Endothelial cell of umbilical vein (primary cell): Measurements from ENCODE around the gene CLCN6. TPM values are rescaled to one million over a fixed set of nuclear protein-coding genes. Genes with fewer than 3 reads are reported as not detected.

Experiments
- BruUV-seq: library from RNA; stranded (reverse); fragments of 400-500 nt; replicated peaks from 2 replicates; lab custom pipeline; 2021; lab: Mats Ljungman, UMichigan
- CTCF ChIA-PET: fragments of 300-600, 350-600 bp; sonication (Branson Sonifier 250); formaldehyde crosslinking; loops from one replicate; lab custom pipeline; 2021; ENCODE audit warnings: antibody characterized with exemption, inconsistent platforms; lab: Charles Lee
- POLR2A ChIA-PET: fragments of 300-600, 350-600 bp; sonication (Branson Sonifier 250); formaldehyde crosslinking; loops from one replicate; lab custom pipeline; 2021; ENCODE audit warnings: antibody characterized with exemption, inconsistent platforms; lab: Charles Lee
- DNase-seq: peaks from one replicate; pipeline ENCODE4 v3.0.0-alpha.2; 2011; ENCODE audit warnings: low read depth, low spot score
- FAIRE-seq: peaks from 2 replicates; lab custom pipeline; 2011; peaks lifted over from hg19 to GRCh38; lab: Jason Lieb, UNC
- H2AFZ ChIP-seq: 2 replicates; pipeline ENCODE4 v1.6.0; 2012; ENCODE audit warnings: low read depth, low read length, control low read depth, inconsistent platforms
- H3K27ac ChIP-seq: 2 replicates; pipeline ENCODE4 v1.5.1; 2011; ENCODE audit warnings: low read depth, mild to moderate bottlenecking, control low read depth, low read length, moderate library complexity; ENCODE audit not compliant: insufficient read depth
- H3K27me3 ChIP-seq, 2 experiments: 2 replicates each; pipeline versions ENCODE4 v1.6.0 to v1.6.1; 2011; ENCODE audit warnings: low read length in 2 of 2, mixed read lengths in 1 of 2; ENCODE audit not compliant: control insufficient read depth in 2 of 2, insufficient read depth in 2 of 2
- H3K36me3 ChIP-seq, 2 experiments: 2 replicates in 1 of 2; 3 replicates in 1 of 2; pipeline ENCODE4 v1.5.1; 2011; ENCODE audit warnings: low read length in 2 of 2, mild to moderate bottlenecking in 1 of 2, moderate library complexity in 1 of 2; ENCODE audit not compliant: control insufficient read depth in 2 of 2, insufficient read depth in 2 of 2; ENCODE audit errors: extremely low read depth in 1 of 2
- H3K4me1 ChIP-seq: 3 replicates; pipeline ENCODE4 v1.5.1; 2011; ENCODE audit warnings: mild to moderate bottlenecking, low read length; ENCODE audit not compliant: control insufficient read depth, insufficient read depth; ENCODE audit errors: extremely low read depth
- H3K4me2 ChIP-seq: 2 replicates; pipeline ENCODE4 v1.6.1; 2011; ENCODE audit warnings: low read length, control low read depth, mixed read lengths; ENCODE audit not compliant: insufficient read depth
- H3K4me3 ChIP-seq, 3 experiments: fragments of 200-600 bp in 1 of 3; sonication (generic), shearing (Covaris generic) in 1 of 3; replicated peaks in 1 of 3; 2 replicates each; pipeline ENCODE4 v1.5.1; 2011 to 2016; ENCODE audit warnings: control low read depth in 3 of 3, low read length in 3 of 3, mild to moderate bottlenecking in 2 of 3, inconsistent platforms in 1 of 3, low read depth in 1 of 3, moderate library complexity in 1 of 3; ENCODE audit not compliant: insufficient read depth in 1 of 3
- H3K79me2 ChIP-seq: 2 replicates; pipeline ENCODE4 v1.6.0; 2012; ENCODE audit warnings: low read length, inconsistent platforms; ENCODE audit not compliant: control insufficient read depth, insufficient read depth
- H3K9ac ChIP-seq: replicated peaks from 2 replicates; pipeline ENCODE3; 2011; ENCODE audit warnings: low read length, control low read depth; ENCODE audit not compliant: insufficient read depth; ENCODE audit errors: extremely low read depth
- H3K9me1 ChIP-seq: replicated peaks from 3 replicates; pipeline ENCODE4 v1.6.0; 2011; ENCODE audit warnings: mild to moderate bottlenecking, low read length; ENCODE audit not compliant: control insufficient read depth, insufficient read depth; ENCODE audit errors: extremely low read depth
- H3K9me3 ChIP-seq: replicated peaks from 2 replicates; pipeline ENCODE4 v1.5.1; 2012; ENCODE audit warnings: low read length, inconsistent platforms; ENCODE audit not compliant: control insufficient read depth, insufficient read depth
- H4K20me1 ChIP-seq: replicated peaks from 2 replicates; pipeline ENCODE3; 2011; ENCODE audit warnings: mild to moderate bottlenecking, low read length; ENCODE audit not compliant: control insufficient read depth, insufficient read depth; ENCODE audit errors: extremely low read depth
- CTCF ChIP-seq, 2 donors: IDR thresholded peaks; 1 replicate in 1 of 2; 2 replicates in 1 of 2; pipeline ENCODE4 v1.5.1; 2011; ENCODE audit warnings: low read length in 2 of 2, mild to moderate bottlenecking in 2 of 2, moderate library complexity in 2 of 2, control low read depth in 1 of 2, inconsistent platforms in 1 of 2, low read depth in 1 of 2; ENCODE audit not compliant: insufficient read depth in 1 of 2; ENCODE audit errors: extremely low read depth in 1 of 2
- FOS ChIP-seq: IDR thresholded peaks from 2 replicates; pipeline ENCODE4 v1.6.1; 2011; ENCODE audit warnings: mild to moderate bottlenecking, low read length, moderate library complexity, borderline replicate concordance; ENCODE audit not compliant: insufficient read depth
- GATA2 ChIP-seq: IDR thresholded peaks from 2 replicates; pipeline ENCODE4 v1.7.0; 2011; ENCODE audit warnings: low read depth, mild to moderate bottlenecking, moderate library complexity, mixed read lengths, low read length; ENCODE audit not compliant: insufficient read length, insufficient read depth
- JUN ChIP-seq: IDR thresholded peaks from 2 replicates; pipeline ENCODE4 v1.6.1; 2011; ENCODE audit warnings: borderline replicate concordance, low read depth; ENCODE audit not compliant: insufficient read length, insufficient read depth
- MAX ChIP-seq: IDR thresholded peaks from 2 replicates; pipeline ENCODE4 v1.6.1; 2011; ENCODE audit not compliant: insufficient read depth, insufficient read length
- MYC ChIP-seq: IDR thresholded peaks from one replicate; pipeline ENCODE4 v1.6.1; 2011; ENCODE audit warnings: mild to moderate bottlenecking, low read depth, low read length
- POLR2A ChIP-seq: IDR thresholded peaks from 2 replicates; pipeline ENCODE4 v1.6.1; 2012; ENCODE audit warnings: low read depth, mild to moderate bottlenecking, control low read depth, low read length
- POLR2AphosphoS5 ChIP-seq: IDR thresholded peaks from 2 replicates; pipeline ENCODE4 v1.6.1; 2012; ENCODE audit warnings: low read depth, mild to moderate bottlenecking, control low read depth, low read length, moderate library complexity; ENCODE audit not compliant: insufficient read depth
- dilution Hi-C: fragments of 300-500 bp; cut with MboI; formaldehyde crosslinking; loops from one replicate; pipeline ENCODE4 v1.15.0; 2019; ENCODE audit warnings: low sequenced_read_pairs; ENCODE audit not compliant: extremely low pct_ligation_motif_present
- intact Hi-C: fragments of 100-400 bp; cut with micrococcal nuclease; formaldehyde crosslinking; loops from one replicate; pipeline ENCODE4 v1.10.0; 2022
- polyA plus RNA-seq, 4 experiments: library from polyadenylated mRNA; depleted of rRNA in 3 of 4; stranded (reverse) in 3 of 4; unstranded in 1 of 4; fragments of >200 nt; gene quantifications; 2 replicates each; pipeline versions ENCODE4 v1.2.1 to v1.2.3, GENCODE V29; 2011 to 2012; ENCODE audit warnings: missing spikeins in 1 of 4
- total RNA-seq: library from RNA; stranded (reverse); gene quantifications from 2 replicates; pipeline ENCODE4 v1.2.3, GENCODE V29; 2021

CLCN6 gene
- total and polyA plus RNA-seq, 2 donors (not counting 3 experiments of a cell fraction or from before 2014, with no cell fraction given) = 20.4 to 41.2 TPM

GRCh38 chr1:11860083-11860482 is 54.1 kb downstream of the CLCN6 start:
- Histone ChIP-seq H3K9ac (no peak overlapping the region), H3K9me1 (no peaks in the 10 kb centered on the region), H3K36me3 (no peaks in the 10 kb centered on the region), H2AFZ (no peak overlapping the region), H3K27ac (no peak overlapping the region), H3K4me2 (no peak overlapping the region), H3K79me2 (no peaks in the 10 kb centered on the region), H3K9me3 (no peaks in the 10 kb centered on the region), H4K20me1 (no peaks in the 10 kb centered on the region), H3K27me3 (peaks cover 18 to 20% of the 10 kb centered on the region in 2 experiments), H3K4me3 (no peak overlapping the region), H3K4me1 (no peaks in the 10 kb centered on the region)
- DNase-seq (no peak), FAIRE-seq (no peak)
- TF ChIP-seq POLR2A (no peak), POLR2AphosphoS5 (no peak), FOS (no peak), GATA2 (no peak), CTCF (IDR thresholded peaks at IDR 0.05; ENCODE audit: extremely low read depth in 1 of 2, insufficient read depth in 1 of 2, low read depth in 1 of 2, low read length in 2 of 2) (no peak), JUN (no peak), MYC (no peak), MAX (no peak)
- CTCF ChIA-PET = interaction anchor here (1.9 kb wide), 1 partner anchor 13 kb away, joined by 5 read pairs; the partner anchor contains the start of gene NPPA
- no TSS peak for BruUV-seq
- dilution Hi-C loops = no loop called here
- intact Hi-C loops = no loop called here
- POLR2A ChIA-PET = no interaction called here
